Heart right ventricle (tissue), 16 donors: ENCODE measurements around the gene CHMP4A. TPM values are rescaled to one million over a fixed set of nuclear protein-coding genes. Genes with fewer than 3 reads are reported as not detected.

Source experiments
- ATAC-seq, 8 donors: fragments of 200-7000 bp; cut with Tn5 transposase; one replicate each; pipeline ENCODE4 v1.9.1; 2020; ENCODE audit warnings: mild to moderate bottlenecking in 8 of 8, moderate library complexity in 8 of 8, moderate number of reproducible peaks in 1 of 8
- DNase-seq, 2 donors: peaks; one replicate each; pipeline ENCODE4 v3.0.0-alpha.2; 2020
- H3K27ac ChIP-seq, 10 donors: fragments of 200-600 bp; sonication (generic) in 2 of 10; one replicate each; pipeline versions ENCODE4 v1.5.0 to v1.8.0; 2020 to 2022; ENCODE audit warnings: mild to moderate bottlenecking in 3 of 10
- H3K27me3 ChIP-seq, 7 donors: fragments of 200-600 bp; one replicate each; pipeline ENCODE4 v1.8.0; 2021 to 2022; ENCODE audit warnings: mild to moderate bottlenecking in 2 of 7
- H3K36me3 ChIP-seq, 9 donors: fragments of 200-600 bp; sonication (generic) in 1 of 9; one replicate each; pipeline versions ENCODE4 v1.5.0 to v1.8.0; 2020 to 2022; ENCODE audit warnings: mild to moderate bottlenecking in 2 of 9
- H3K4me1 ChIP-seq, 9 donors: fragments of 200-600 bp; sonication (generic) in 1 of 9; one replicate each; pipeline versions ENCODE4 v1.5.0 to v1.8.0; 2020 to 2022; ENCODE audit warnings: mild to moderate bottlenecking in 4 of 9
- H3K4me3 ChIP-seq, 10 donors: fragments of 200-600 bp; sonication (generic) in 2 of 10; one replicate each; pipeline versions ENCODE4 v1.5.0 to v1.8.0; 2020 to 2022; ENCODE audit warnings: mild to moderate bottlenecking in 7 of 10, moderate library complexity in 2 of 10
- H3K9me3 ChIP-seq, 11 donors: fragments of 200-600 bp in 10 of 11; sonication (generic) in 2 of 11; one replicate each; pipeline versions ENCODE4 v1.5.0 to v1.8.0; 2013 to 2022; ENCODE audit warnings: mild to moderate bottlenecking in 2 of 11, control low read depth in 1 of 11, moderate library complexity in 1 of 11
- WGBS, 2 donors: extraction: QIAGEN DNeasy Blood & Tissue Kit; methylation state at CpG; one replicate each; pipeline ENCODE4 v1.1.7; 2013; ENCODE audit warnings: inconsistent platforms in 1 of 2; 5-methylcytosine and 5-hydroxymethylcytosine counted together
- intact Hi-C, 10 donors: fragments of 100-400 bp; cut with DNase I; formaldehyde crosslinking; loops; one replicate each; pipeline versions ENCODE4 v1.11.1 to v1.14.2; 2022
- polyA plus RNA-seq, 2 donors: library from polyadenylated mRNA; stranded (reverse); fragments of 200-250 nt; gene quantifications; one replicate each; pipeline ENCODE4 v1.2.3, GENCODE V29; 2013
- total RNA-seq, 10 donors: library from RNA; stranded (reverse); fragmentation: NEBNext Ultra II Directional in 3 of 10; extraction: Animal tissue kit (Norgen Biotek cat#: 25700) in 3 of 10; gene quantifications; one replicate each; pipeline versions ENCODE4 v1.2.1 to v1.2.4, GENCODE V29; 2021 to 2023
- TF ChIP-seq, protein P1 (sequence below), 9 donors: fragments of 200-600 bp; sonication (generic) in 2 of 9; IDR thresholded peaks; one replicate each; pipeline versions ENCODE4 v1.5.0 to v1.8.0; 2021 to 2022; ENCODE audit warnings: antibody characterized with exemption in 9 of 9, mild to moderate bottlenecking in 5 of 9, moderate library complexity in 1 of 9
- donor health status: Arrhythmogenic right ventricular cardiomyopathy.
- donor health status: ischemic (EF 13 %, LVEDD 7.1; RV severe dilation, severe dysfunction).
- donor health status: healthy with polysubstance abuse.
- donor health status: DM: no; HTN: yes; CAD: no.
- donor health status: DM: no; HTN: no; CAD: no.
- donor health status: ischemic (EF 25% LVEDD 6.9; RV normal size, moderate dysfunction).
- donor health status: ischemic (EF 25% LVEDD 5.7; RV mildly dilated, moderate dysfunction).
- donor health status: healthy.
- donor health status: DM: yes; HTN: yes; CAD: no.
- donor health status: Ischemic cardiomyopathy.
- donor health status: ischemic (EF 35%, LVEDD 5.7; RV mildly dilated, moderate dysfunction).
- donor health status: nonischemic (EF 11% LVEDD 7.7; RV severe dilation, severe dysfunction).
- donor health status: DM: yes; HTN: yes; CAD: no.
- donor health status: PGD.
- donor health status: ischemic (EF 29% LVEDD 5.4; RV normal size, mild dysfunction).
- donor health status: nonischemic (EF 23%, LVEDD 6.1; RV moderate dilation, normal function).

The CHMP4A gene
- total and polyA plus RNA-seq, 12 donors: 23.4 to 80.8 (median 30.3) TPM

DNA sequence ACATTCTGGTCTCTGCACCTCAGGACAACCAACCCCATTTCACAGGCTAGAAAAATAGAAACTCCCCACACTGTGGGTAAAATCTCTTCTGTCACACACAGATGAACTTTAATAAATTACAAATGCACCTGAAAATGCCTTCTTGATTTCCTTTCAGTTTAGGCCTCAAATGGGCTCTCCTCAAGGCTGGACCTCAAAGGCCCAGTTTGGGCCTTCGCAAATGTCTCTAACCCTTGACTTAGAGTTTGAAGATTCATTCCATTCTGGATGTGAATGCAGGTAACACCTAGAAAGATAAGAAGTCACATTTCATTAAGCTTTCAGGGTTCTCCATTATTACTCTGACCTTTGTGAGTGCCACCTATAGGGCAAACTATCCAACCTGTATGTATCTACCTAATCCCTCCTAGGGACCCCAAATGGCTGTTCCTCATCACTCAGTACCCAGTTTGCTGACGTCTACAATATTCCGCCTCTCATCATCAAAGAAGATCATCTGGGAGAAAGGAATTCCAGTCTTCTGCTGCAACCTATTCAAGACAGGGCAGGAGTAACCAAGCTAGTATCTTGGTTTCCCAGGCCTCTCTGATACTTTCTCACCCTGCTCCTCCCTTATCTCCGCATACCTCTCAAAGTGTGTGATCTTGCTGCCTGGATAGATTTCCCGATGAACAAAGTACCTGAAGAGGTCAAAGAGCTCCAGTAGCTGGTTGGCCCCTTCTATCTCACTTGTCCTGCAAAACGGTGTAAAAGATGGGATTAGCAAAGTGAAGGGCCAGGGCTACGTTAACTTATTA is 776 bp upstream of the CHMP4A start:
- Histone ChIP-seq H3K4me3 (peak overlapping the region in 9 of 10 donors; percentile 54 to 93 (median 80)), H3K27me3 (no peaks in the 10 kb centered on the region), H3K36me3 (peaks cover 0 to 49% (median 12%) of the 10 kb centered on the region in 9 donors), H3K9me3 (no peaks in the 10 kb centered on the region), H3K4me1 (peaks cover 0 to 42% (median 26%) of the 10 kb centered on the region in 9 donors), H3K27ac (peak overlapping the region in 9 of 10 donors; percentile 90 to 98 (median 96))
- ATAC-seq (no peak), DNase-seq (no peak)
- intact Hi-C loops: no loop called here
- WGBS, 2 donors: 86 to 87% methylated on average over 7 of the region's 7 CpGs
- TF ChIP-seq, protein P1, sequence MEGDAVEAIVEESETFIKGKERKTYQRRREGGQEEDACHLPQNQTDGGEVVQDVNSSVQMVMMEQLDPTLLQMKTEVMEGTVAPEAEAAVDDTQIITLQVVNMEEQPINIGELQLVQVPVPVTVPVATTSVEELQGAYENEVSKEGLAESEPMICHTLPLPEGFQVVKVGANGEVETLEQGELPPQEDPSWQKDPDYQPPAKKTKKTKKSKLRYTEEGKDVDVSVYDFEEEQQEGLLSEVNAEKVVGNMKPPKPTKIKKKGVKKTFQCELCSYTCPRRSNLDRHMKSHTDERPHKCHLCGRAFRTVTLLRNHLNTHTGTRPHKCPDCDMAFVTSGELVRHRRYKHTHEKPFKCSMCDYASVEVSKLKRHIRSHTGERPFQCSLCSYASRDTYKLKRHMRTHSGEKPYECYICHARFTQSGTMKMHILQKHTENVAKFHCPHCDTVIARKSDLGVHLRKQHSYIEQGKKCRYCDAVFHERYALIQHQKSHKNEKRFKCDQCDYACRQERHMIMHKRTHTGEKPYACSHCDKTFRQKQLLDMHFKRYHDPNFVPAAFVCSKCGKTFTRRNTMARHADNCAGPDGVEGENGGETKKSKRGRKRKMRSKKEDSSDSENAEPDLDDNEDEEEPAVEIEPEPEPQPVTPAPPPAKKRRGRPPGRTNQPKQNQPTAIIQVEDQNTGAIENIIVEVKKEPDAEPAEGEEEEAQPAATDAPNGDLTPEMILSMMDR (IDR thresholded peaks at IDR 0.05): no peak

DNA sequence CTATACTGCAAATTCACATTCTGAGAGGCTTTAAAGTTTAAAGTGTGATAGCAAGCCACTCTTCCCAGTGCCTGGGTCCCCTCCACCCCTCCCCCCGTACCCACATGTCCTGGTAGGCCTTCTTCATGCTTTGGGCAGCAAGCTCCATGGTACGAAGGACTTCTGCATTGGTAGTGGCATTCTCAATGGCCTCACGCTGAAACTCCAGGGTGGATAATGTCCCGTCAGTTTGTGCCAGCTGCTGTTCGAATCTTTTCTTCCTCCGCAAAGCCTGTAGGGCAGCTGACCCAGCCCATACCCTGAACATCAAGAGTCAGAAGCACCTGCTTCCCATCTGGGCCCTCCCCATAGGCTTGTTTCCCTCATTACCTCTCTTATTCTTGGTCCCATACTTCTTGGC is 2.0 kb downstream of the CHMP4A start:
- Histone ChIP-seq H3K4me1 (peaks cover 0 to 41% (median 26%) of the 10 kb centered on the region in 9 donors), H3K4me3 (no peak overlapping the region), H3K27me3 (no peaks in the 10 kb centered on the region), H3K9me3 (no peaks in the 10 kb centered on the region), H3K36me3 (peaks cover 0 to 56% (median 26%) of the 10 kb centered on the region in 9 donors), H3K27ac (no peak overlapping the region)
- TF ChIP-seq, protein P1 (IDR thresholded peaks at IDR 0.05): no peak
- intact Hi-C loops: no loop called here
- 92 to 94% methylated on average over 6 of the region's 6 CpGs for WGBS, 2 donors
- ATAC-seq: no peak
- DNase-seq: no peak

DNA sequence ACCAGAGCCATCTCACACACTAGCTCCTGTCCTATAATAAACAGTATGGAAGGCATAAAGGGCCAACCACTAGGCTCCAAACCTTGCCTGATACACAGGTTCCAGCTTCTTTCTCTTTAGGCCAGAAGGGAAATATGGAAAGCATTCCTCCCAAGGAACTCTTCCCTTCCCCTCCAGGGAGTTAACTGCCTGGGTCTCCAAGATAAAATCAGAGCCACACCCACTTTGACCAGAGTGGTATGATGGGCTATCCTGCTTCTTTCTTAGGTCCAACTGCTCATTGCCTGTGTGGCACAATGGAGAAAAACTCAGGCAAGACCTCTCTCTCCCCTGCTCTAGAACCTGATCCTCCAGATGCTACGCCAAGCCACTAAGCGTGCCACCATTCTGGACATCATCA is 5.7 kb downstream of the CHMP4A start:
- peaks cover 0 to 81% (median 35%) of the 10 kb centered on the region in 9 donors for H3K36me3 ChIP-seq
- no peak overlapping the region for H3K27ac ChIP-seq
- H3K9me3 ChIP-seq: no peaks in the 10 kb centered on the region
- TF ChIP-seq, protein P1 (IDR thresholded peaks at IDR 0.05): no peak
- peaks cover 0 to 15% (median 6%) of the 10 kb centered on the region in 9 donors for H3K4me1 ChIP-seq
- ATAC-seq: no peak
- H3K27me3 ChIP-seq: no peaks in the 10 kb centered on the region
- DNase-seq: no peak
- intact Hi-C loops: no loop called here
- H3K4me3 ChIP-seq: no peak overlapping the region
- WGBS, 2 donors: 99 to 100% methylated on average over 2 of the region's 2 CpGs

- peaks cover 0 to 86% (median 35%) of the 10 kb centered on the region in 9 donors for H3K36me3 ChIP-seq
- no peak overlapping the region for H3K27ac ChIP-seq
- H3K4me3 ChIP-seq: no peak overlapping the region
- DNase-seq (no peak), ATAC-seq (peak in 1 of 8 donors; percentile 16)
- intact Hi-C loops: no loop called here
- peaks cover 0 to 10% (median 3%) of the 10 kb centered on the region in 9 donors for H3K4me1 ChIP-seq
- TF ChIP-seq, protein P1 (IDR thresholded peaks at IDR 0.05): no peak
- 97 to 98% methylated on average over 5 of the region's 5 CpGs for WGBS, 2 donors
- no peaks in the 10 kb centered on the region for H3K27me3 ChIP-seq
- no peaks in the 10 kb centered on the region for H3K9me3 ChIP-seq
These were observed 6.2 kb downstream of the CHMP4A start for GRCh38 chr14:24207104-24207551.
